GM10847 (cell line): ENCODE data around the gene STK35.

ENCODE experiments used
- POLR2A ChIP-seq: IDR thresholded peaks from 2 replicates; pipeline ENCODE4 v1.6.1; 2011; ENCODE audit not compliant: insufficient read length; ENCODE audit errors: extremely low read depth

STK35 gene

GRCh38 chr20:2162125-2162822, 60.6 kb downstream of the STK35 start:
- no peak for TF ChIP-seq POLR2A

- TF ChIP-seq POLR2A, result no peak
Measured at GRCh38 chr20:2162823-2163166, 61.2 kb downstream of the STK35 start.

GRCh38 chr20:2163312-2163711, 61.7 kb downstream of the STK35 start:
- TF ChIP-seq POLR2A, result no peak

GRCh38 chr20:2163757-2164156, 62.1 kb downstream of the STK35 start:
- no peak for TF ChIP-seq POLR2A

GRCh38 chr20:2164421-2164820, 62.8 kb downstream of the STK35 start:
- TF ChIP-seq POLR2A, result no peak

GRCh38 chr20:2164966-2165365, 63.3 kb downstream of the STK35 start:
- no peak for TF ChIP-seq POLR2A

GRCh38 chr20:2165871-2166270, 64.2 kb downstream of the STK35 start:
- TF ChIP-seq POLR2A, result no peak

- TF ChIP-seq POLR2A, result no peak
Measured at GRCh38 chr20:2167112-2167511, 65.5 kb downstream of the STK35 start.

GRCh38 chr20:2168946-2169345, 67.3 kb downstream of the STK35 start:
- no peak for TF ChIP-seq POLR2A

- TF ChIP-seq POLR2A, result no peak
Measured at GRCh38 chr20:2169456-2170088, 67.9 kb downstream of the STK35 start.

GRCh38 chr20:2170404-2170803, 68.8 kb downstream of the STK35 start:
- TF ChIP-seq POLR2A, result no peak

GRCh38 chr20:2171266-2171790, 69.7 kb downstream of the STK35 start:
- TF ChIP-seq POLR2A, result no peak

- no peak for TF ChIP-seq POLR2A
Measured at GRCh38 chr20:2172305-2173175, 70.9 kb downstream of the STK35 start.

GRCh38 chr20:2173186-2173585, 71.6 kb downstream of the STK35 start:
- no peak for TF ChIP-seq POLR2A

- no peak for TF ChIP-seq POLR2A
Measured at GRCh38 chr20:2174067-2174466, 72.4 kb downstream of the STK35 start.

- no peak for TF ChIP-seq POLR2A
Measured at GRCh38 chr20:2176946-2177345, 75.3 kb downstream of the STK35 start.
